GM23338 (cell line): Measurements from ENCODE around the gene TRABD.
A peak's percentile ranks its signal among the peaks of the same experiment; 100 is the strongest.

Experiments
- CREB1 ChIP-seq: fragments of 250-450 bp; sonication (Bioruptor Pico); IDR thresholded peaks from 2 replicates; pipeline ENCODE4 v1.5.0; 2020; ENCODE audit warnings: low read depth, mild to moderate bottlenecking, moderate library complexity
- EZH2 ChIP-seq: fragments of 200-600 bp; sonication (generic); IDR thresholded peaks from one replicate; pipeline ENCODE4 v1.8.0; 2017; ENCODE audit warnings: antibody characterized with exemption, mild to moderate bottlenecking, low read depth; ENCODE audit not compliant: unreplicated experiment
- TF ChIP-seq, protein P1 (sequence below), 2 experiments: fragments of 200-600 bp in 1 of 2; sonication (generic) in 1 of 2; conservative IDR thresholded peaks; 2 replicates each; pipeline versions ENCODE4 v1.5.1 to v1.6.1; 2016 to 2017; ENCODE audit warnings: antibody characterized with exemption in 2 of 2, low read depth in 2 of 2, mild to moderate bottlenecking in 2 of 2, moderate library complexity in 1 of 2
- TF ChIP-seq, protein P2 (sequence below): IDR thresholded peaks from one replicate; pipeline ENCODE4 v1.6.1; 2018; ENCODE audit warnings: antibody characterized with exemption; ENCODE audit not compliant: unreplicated experiment

DNA sequence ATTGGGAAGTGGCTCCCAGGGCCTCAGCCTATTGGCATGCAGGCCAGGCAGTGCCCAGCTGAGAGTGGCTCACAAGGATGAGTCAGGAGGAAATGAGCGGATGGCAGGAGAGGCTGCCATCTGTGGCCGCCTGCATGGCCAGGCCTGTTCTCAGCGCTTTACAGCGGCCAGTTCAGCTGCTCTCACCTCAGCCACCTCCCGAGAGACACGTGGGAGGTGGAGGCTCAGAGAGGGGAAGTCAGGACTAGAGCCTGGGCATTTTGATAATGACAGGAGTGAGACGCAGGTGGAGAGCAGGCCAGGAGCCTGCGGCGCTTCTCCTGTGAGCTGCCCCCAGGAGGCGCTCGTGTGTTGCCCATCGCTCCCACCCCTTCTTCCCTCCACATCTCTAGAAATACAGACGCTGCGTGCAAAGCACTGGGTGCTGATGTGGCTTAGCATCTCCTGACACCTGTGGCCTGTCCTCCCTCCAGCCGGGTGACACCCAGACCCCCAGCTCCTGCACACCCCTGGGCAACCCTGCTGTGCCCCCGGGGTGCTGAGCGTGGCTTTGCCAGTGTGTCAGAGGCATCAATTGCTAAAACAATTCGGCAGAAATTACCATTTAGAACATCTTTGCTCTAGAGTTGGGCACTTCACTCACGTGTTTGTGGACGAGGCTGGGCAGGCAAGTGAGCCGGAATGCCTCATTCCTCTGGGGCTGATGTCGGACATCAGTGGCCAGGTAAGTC is 36.6 kb upstream of the TRABD start:
- TF ChIP-seq, protein P1, sequence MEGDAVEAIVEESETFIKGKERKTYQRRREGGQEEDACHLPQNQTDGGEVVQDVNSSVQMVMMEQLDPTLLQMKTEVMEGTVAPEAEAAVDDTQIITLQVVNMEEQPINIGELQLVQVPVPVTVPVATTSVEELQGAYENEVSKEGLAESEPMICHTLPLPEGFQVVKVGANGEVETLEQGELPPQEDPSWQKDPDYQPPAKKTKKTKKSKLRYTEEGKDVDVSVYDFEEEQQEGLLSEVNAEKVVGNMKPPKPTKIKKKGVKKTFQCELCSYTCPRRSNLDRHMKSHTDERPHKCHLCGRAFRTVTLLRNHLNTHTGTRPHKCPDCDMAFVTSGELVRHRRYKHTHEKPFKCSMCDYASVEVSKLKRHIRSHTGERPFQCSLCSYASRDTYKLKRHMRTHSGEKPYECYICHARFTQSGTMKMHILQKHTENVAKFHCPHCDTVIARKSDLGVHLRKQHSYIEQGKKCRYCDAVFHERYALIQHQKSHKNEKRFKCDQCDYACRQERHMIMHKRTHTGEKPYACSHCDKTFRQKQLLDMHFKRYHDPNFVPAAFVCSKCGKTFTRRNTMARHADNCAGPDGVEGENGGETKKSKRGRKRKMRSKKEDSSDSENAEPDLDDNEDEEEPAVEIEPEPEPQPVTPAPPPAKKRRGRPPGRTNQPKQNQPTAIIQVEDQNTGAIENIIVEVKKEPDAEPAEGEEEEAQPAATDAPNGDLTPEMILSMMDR (conservative IDR thresholded peaks at IDR 0.05; ENCODE audit: low read depth in 2 of 2) = peak; percentile 79 to 86
- TF ChIP-seq EZH2 (no peak), CREB1 (no peak)
- TF ChIP-seq, protein P2, sequence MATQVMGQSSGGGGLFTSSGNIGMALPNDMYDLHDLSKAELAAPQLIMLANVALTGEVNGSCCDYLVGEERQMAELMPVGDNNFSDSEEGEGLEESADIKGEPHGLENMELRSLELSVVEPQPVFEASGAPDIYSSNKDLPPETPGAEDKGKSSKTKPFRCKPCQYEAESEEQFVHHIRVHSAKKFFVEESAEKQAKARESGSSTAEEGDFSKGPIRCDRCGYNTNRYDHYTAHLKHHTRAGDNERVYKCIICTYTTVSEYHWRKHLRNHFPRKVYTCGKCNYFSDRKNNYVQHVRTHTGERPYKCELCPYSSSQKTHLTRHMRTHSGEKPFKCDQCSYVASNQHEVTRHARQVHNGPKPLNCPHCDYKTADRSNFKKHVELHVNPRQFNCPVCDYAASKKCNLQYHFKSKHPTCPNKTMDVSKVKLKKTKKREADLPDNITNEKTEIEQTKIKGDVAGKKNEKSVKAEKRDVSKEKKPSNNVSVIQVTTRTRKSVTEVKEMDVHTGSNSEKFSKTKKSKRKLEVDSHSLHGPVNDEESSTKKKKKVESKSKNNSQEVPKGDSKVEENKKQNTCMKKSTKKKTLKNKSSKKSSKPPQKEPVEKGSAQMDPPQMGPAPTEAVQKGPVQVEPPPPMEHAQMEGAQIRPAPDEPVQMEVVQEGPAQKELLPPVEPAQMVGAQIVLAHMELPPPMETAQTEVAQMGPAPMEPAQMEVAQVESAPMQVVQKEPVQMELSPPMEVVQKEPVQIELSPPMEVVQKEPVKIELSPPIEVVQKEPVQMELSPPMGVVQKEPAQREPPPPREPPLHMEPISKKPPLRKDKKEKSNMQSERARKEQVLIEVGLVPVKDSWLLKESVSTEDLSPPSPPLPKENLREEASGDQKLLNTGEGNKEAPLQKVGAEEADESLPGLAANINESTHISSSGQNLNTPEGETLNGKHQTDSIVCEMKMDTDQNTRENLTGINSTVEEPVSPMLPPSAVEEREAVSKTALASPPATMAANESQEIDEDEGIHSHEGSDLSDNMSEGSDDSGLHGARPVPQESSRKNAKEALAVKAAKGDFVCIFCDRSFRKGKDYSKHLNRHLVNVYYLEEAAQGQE = no peak
